Activated CD8-positive, alpha-beta memory T cell treated with anti-CD3 and anti-CD28 coated beads, Interleukin-2, amount 50 U/mL, for 24 hours (primary cell): ENCODE measurements around the gene CCDC50.

Experiments used
- DNase-seq: peaks from one replicate; pipeline ENCODE4 v3.0.0-alpha.2; 2020; ENCODE audit errors: extremely low read depth

The CCDC50 gene

DNA sequence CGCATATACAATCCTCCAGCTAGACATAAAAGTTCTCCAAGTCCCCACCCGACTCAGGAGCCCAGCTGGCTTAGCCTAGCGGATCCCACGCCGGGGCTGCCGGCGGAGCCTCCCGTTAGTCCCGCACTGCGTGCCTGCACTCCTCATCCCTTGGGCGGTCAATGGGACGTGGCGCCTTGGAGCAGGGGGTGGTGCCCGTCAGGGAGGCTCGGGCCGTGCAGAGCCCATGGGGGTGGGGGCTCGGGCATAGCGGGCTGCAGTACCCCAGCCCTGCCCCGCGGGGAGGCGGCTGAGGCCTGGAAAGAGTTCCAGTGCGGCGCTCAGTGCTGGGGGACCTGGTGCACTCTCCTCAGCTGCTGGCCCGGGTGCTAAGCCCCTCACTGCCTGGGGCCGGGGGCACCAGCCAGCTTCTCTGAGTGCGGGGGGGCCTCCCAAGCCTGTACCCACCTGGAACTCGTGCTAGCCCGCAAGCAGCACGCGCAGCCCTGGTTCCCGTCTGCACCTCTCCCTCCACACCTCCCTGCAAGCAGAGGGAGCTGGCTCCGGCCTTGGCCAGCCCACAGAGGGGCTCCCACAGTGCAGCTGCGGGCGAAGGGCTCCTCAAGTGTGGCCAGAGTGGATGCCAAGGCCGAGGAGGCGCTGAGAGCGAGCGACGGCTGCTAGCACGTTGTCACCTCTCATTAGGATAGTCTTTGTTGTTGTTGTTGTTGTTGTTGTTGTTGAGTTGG, 12.2 kb upstream of the CCDC50 start:
- DNase-seq, result no peak

DNA sequence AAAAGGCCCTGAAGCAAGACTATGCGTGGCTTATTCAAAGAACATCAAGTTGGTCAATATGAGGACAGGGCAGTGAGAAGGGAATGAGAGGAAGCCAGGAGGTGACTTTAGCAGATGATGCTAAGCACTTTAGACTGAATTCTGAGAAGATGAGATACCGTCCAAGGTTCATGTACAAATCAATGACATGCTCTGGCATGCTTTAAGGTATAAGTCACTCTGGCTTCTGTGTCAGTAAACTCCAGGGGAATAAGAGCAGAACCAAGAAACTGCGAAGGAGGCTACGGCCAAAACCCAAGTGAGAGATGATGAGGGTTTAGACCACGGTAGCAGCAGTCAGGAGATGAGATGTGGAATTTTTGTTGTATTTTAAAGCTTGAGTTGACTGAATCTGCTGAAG, 8.9 kb upstream of the CCDC50 start:
- no peak for DNase-seq

DNA sequence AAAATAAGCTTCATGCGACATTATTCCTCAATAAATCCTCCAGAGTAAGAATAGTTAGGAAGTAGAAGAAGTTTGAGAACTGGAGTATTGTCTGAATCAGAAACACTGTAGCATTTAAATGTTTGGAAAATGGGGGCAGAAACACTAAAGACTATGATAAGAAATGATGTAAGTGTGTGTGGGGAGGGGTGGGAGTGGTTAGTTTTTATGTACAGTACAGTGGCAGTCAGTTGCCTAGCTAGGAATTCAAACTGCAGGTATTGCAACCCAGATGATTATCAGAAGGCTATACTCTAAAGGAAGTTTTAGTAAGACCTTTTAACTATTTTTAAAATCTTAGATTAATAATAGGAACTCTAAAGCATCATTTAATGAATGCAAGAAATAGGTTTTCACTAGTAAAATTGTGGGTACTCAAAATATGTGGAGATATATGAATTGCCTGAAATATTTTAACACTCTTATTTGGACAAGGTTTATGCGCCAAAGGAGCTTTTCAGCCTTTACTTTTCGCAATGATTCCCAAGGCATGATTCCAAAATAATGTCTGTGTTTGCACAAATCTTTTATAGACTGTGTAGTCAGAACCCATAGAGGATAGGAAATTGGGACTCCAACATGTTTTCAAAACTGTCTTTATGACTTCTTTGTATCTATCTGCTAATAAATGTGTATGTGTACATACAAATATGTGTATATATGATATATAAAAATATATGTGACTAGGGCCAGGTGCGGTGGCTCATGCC, 8.0 kb upstream of the CCDC50 start:
- no peak for DNase-seq

DNA sequence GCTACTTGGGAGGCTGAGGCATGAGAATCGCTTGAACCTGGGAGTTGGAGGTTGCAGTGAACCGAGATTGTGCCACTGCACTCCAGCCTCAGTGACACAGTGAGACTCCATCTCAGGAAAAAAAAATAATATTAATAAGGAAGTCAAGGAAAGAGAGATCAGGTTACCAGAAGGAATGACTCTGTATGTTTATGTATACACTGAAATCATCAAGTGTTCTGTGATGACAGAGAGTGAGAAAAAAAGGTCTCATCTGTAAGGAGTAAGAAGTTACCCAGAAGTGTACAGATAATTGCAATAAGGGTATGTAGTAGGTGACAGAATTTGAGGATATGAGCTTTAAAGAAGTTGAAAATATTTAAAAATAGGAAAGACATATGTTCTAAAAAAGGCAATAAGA, 4.3 kb upstream of the CCDC50 start:
- no peak for DNase-seq

DNA sequence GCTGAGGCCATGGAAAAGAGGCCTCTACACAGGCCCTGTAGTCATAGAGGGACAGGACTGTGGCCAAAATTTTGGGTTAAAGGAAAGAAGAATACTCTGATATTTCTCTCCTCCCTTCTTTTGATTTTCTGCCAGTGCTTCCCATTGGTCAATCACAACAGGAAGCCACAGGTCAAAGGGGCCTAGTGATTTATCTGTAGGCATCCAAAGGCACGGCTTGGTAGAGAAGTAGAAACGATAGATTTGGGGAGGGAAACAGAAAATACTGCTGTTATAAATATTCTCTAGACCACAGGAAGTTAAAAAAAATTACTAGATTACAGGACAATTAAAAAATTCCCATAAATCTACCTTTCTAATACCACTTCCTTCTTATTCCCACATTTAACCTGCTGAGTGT, 1.7 kb upstream of the CCDC50 start:
- no peak for DNase-seq

DNA sequence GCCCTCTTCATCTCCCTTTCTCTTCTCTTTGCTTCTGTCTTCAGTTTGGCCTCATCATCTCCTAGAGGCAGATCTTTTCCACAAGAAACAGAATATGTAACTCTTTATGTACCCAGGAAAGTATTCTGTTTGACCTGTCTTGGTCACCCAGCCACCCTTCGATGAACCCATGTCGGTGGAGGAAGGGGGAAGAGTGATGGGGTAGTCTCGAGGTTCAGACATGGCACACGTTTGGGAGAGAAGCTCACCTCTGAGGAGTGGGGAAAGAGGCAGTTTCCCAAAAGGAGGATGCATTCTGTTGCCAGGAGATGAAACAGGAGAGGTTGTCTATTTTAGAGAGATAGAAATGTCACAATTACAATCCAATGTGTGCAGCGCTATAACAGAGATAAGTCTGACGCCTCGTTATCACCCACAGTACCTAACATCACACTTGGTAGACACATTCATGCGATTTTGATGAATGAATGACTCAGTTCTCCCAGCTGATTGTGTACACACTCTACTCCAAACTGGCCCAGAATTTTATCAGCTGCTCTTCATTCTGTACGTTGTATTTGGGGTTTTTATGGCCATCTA, 722 bp upstream of the CCDC50 start:
- DNase-seq, result no peak

DNA sequence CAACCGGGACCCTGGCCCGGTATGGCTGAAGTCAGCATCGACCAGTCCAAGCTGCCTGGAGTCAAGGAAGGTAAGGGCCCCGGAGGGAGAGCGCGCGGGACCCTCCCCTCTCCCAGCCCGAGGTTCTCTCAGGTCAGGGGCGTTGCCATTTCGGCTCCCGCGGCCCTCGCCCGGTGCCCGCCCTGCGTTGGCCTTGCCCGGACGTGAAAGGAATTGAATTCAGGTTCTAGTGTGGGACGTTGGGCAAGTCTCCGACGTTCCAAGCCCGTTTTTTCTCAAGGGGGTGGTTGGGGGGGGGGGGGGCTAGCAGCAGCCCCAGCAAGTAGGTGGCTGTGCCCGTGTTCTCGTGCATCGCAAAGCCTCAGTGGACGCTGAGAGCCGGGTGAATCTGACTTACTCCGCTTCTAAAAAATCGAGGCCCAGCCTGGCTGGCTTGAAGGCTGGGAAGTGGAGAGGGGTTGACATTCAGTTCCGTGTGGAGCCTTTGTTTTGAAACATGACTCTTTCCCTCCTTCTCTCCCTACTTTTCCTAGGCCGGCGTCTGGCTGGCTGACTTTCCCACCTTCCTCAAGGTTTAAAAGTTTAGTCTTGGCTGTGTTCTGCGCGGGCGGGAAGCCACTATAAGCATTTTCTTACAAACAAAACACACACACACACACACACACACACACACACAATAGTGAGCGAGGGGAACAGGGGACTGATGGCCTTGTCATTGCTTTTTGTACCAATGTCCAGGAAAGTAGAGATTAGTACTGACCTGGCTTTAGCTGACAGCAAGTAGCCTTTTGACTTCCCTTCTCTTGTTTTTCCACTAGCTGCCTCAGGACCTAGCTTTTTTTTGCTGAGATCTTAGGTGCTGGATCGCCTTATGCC, 698 bp downstream of the CCDC50 start, which contains the start of gene UTS2B:
Gene UTS2B (minus strand): TSS at position 873 of the 876 bp plus-strand sequence. CDS start 48,337 bp downstream, outside the sequence.
- no peak for DNase-seq

DNA sequence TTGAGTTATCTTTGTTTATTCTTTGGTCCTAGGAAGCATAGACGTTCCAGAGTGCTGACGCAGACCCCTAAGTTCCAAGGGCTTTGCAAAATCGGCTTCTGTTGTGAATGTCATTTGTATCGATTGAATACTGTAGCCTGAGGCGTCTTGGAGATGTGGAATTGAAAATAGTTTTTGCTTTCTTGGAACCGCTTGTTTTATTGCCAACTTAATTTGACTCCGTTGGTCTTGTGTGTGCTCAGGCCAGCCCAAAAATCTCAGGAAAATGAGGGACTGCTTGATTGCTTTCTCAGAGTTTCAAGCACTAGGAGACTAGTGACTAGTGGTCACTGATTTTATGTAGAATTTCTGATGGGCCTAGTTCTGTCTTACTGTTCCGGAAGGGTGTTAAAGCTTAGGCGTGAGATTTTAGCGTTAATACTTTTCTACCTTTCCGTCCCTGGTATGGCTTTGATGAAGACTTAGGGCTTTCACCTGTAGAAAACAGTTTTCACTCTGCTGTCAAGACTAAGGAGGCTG, 1.4 kb downstream of the CCDC50 start:
- no peak for DNase-seq

DNA sequence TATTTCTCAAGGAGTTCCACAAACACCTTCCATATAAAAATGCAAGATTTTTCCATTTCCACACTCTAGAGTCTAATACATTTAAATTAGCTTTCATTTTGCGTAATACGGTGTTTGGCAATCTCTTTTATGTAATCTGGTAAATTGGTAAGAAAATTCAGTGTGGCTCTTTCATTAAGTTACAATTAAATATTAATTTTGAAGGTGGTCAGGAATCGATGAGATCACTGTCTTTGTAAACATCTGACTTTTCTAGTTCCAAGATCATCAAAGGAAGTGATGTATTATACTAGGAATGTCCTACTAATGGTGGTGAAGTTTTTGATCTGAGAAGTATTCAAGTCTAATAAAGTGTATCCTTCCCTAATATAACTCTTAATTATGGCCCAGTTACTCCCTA, 2.2 kb downstream of the CCDC50 start:
- DNase-seq, result no peak

DNA sequence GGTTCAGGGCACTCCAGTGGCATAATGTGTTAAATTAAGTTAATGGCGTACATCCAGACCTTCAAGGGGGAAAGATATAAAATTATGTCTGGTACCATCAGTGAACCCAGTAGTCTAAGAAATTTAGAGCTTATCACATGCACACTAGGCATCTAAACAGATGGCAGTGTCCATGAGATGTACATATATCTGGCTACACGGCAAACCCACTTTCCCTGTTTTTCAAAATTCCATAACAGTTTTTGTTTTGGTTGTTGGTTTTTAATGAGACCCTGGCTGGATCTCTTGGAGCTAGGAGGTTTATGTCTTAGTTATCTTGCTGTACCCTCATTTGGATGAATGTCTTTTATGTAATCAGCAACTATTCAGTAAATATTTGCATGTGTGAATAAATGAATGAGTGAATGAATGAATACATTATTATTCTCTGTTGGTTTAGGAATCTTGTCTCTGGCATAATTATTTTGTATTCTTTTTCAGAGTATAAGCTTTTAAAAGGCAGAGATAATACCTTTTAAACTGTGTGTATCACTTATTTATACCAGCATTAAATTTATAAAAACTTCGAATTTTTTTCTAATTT, 4.2 kb downstream of the CCDC50 start:
- DNase-seq, result no peak

DNA sequence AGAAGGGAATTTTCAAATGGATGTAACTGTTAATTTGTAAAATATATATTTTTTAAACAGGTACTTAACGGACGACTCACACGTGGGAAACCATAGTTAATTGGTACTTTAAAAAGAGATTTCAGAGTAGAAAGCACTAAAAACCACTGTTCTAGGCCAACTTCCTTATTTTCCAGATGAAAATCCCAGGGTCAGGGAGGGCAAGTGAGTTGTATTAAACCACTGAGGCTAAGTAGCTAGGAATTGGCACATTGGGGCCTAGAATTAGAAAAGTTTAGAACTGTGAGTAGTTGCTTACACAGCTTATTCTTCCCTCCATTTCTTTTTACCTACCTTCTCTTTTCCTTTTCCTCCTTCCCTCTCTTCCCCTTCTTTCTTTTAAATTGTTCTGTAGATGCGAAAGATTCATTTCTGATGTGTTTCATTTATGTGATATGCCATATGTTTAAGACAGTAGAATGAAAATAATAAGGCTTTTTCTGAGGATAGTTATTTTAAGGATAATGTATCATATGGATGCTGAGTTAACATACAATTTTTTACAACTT, 5.2 kb downstream of the CCDC50 start:
- no peak for DNase-seq

DNA sequence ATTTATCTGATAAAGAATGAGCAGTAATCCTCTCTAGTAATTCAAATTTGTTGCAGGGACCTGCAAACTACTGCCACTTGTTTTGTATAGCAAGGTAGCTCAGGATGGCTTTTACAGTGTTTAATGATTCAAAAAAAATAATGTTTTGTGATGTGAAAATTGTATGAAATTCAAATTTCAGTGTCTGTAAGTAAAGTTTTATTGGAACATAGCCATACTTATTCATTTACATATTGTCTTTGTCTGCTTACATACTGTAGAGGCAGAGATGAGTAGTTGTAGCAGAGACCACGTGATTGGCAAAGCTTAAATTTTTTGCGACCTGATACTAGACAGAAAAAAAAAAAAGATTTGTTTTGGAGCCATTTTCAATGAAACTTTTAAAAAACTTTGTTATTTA, 7.6 kb downstream of the CCDC50 start:
- DNase-seq, result no peak

DNA sequence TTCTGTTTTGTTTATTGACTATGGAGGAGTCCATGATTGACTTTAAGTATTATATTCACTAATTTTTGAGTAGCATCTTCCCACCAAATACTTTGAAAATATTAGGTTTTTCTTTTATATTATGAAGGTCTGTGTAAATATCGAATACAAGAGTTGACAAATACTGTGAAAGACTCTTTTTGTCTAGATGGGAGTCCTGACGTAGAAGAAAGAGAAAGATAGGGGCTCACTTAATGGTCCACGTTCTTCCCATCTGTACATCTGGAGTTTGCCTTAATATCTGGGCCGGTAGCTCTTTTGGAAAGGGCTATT, 8.9 kb downstream of the CCDC50 start:
- no peak for DNase-seq

DNA sequence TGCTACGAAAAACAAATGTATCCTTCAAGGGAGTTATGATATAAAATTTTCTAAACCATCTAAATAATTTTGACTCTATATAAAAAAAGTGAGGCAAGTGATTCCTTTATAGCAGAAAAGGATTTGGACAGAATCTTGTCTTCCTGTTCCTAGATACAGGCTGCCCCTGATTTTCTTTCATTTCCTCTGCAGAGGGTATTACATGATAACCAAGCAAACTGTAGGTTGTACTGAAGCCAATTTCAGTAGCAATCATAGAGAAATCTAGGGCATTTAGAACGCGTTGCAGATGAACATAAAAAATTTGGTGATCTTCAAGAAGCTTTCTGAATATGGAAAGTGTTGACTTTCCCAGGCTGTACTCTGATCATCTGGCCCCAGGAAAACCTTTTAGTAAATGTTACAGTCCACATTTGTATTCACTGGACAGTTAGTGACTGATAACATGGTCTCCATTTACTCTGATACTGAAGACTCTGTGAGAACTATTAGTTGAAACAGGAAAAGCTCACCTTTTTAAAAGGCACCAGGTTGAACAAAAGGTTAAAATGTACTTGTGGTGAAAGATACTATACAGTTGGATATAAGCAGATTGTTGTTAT, 10.2 kb downstream of the CCDC50 start:
- no peak for DNase-seq

DNA sequence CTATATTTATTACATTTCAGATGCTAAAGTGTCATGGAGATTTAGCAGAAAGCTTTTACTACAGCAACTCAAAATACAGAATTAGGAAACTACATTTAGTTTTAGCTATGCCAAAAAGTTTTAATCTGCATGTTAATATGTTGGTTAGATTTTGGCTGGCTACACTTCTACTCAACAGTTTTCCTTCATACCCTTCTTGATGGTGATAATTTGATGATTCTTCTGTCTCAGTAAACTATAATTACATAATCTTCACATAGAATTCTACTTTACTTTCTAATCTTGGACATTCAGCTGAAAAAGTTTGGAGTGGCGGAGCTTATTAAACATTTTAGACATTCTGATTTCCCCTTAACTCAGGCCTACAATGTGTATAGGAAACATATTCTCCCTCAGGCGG, 11.2 kb downstream of the CCDC50 start:
- no peak for DNase-seq

DNA sequence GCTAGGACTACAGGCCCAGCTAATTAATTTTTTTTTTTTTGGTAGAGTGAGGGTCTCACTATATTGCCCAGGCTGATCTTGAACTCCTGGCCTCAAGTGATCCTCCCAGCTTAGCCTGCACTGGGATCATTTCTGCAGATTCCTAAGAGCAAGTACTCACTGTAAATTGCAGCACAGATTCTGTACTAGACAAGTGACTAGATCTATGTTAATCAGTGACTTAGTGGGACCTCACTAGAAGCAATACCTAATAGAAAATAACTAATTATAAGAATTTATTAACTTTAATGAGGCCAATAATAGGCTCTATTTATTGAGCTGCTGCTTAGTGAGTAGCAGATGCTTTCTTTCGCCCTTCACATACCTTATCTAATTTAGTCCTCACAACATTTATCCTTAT, 11.8 kb downstream of the CCDC50 start:
- DNase-seq, result no peak

DNA sequence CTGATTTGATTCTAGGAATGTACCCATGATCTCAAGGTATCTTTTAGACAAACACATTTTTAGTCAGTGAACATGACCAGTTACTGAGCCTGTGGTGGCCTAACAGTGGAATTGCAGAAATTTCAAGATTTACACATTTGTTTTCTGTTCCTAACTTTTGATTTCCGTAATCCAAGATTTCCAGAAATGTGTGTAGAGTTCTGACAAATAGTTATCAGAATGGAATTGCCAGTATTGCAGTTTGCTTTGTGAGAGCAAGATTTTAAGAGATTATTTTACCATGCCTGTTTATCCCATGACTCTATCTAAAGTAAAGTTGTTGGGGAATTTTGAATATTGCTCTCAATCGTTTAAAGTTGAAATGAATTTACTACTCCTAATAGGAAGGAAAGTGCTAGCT, 12.8 kb downstream of the CCDC50 start:
- DNase-seq, result no peak

DNA sequence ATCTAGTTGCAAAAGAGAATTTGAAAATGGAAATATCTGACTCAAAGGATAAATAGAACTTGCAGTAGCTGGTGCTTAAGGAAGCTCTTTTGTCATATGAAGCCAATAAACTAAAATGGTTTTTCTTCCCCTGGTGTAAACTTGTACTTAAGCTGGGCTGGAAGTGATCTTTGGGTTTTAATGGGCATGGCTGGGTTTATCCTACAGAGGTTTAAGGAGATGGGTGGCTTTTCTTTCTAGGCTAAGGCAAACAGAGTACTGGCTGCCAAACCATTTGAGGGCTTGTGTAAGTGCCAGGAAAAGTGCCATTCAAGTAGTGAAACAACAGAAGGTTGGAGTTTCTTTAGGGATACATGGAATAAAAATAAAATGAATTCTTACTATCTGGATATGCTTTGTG, 13.2 kb downstream of the CCDC50 start:
- DNase-seq, result no peak

DNA sequence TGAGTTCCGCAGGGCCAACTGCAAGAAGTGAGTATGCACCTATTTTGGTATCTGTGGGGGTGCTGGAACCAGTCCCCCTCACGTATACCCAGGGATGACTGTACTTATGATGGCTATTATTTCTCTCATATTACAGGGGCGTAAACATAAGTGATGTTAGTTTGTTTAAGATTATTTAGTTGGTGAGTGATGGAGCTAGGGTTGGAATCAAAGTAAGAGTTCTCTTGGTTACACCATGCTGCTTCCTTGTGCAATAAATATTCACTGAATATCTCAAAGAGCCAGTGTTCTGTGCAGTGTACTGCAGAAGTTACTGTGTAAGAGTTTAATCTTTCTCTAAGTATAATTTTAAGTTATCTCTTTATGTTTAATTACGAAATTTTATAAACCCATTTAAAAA, 13.9 kb downstream of the CCDC50 start:
- DNase-seq, result no peak

DNA sequence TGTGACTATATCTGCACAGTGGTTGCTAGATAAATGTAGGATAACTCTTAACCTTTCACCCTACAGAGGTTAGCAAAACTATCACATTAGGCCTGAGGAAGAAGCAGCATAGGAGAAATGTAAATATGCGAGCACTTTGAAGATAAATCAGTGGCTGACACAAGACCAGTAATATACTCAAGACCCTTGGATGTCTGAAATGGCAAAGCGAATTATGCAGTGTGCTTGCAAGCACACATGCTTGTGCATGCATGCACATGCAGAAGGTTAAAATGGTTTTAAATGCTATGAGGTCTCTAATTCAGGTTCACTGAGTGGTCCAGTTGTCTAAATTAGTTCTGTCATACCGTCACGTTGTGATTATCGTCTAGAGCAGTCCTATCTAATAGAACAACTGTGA, 14.7 kb downstream of the CCDC50 start:
- no peak for DNase-seq

DNA sequence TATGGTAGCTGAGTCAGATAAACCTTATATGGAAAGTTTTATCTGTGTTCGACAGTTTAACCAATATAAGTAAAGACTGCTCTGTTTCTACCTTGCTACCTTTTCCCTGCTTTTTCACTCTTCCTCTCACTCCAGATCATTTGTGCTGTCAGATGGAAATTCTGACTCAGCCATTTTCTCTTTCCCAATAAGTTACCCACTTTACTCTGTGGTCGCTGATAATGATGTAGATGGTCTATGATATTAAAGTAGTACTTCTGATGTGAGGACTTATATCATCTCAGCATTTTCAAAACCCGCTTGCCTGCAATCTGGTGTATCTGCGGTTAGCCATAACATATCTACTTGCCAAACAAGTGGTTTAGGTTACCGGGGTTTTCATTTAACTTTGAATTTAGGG, 16.1 kb downstream of the CCDC50 start:
- no peak for DNase-seq
